Keratinocyte (primary cell): ENCODE measurements around the gene GRK5.

ENCODE experiments used
- EZH2 ChIP-seq: IDR thresholded peaks from one replicate; pipeline ENCODE4 v1.6.1; 2012; ENCODE audit warnings: inconsistent platforms, mild to moderate bottlenecking, low read length, moderate library complexity
- TF ChIP-seq, protein P1 (sequence below), 3 experiments: IDR thresholded peaks in 1 of 3; conservative IDR thresholded peaks in 1 of 3; optimal IDR thresholded peaks in 1 of 3; 2 replicates in 2 of 3; 3 replicates in 1 of 3; pipeline versions ENCODE3 to v1.5.1; 2011; ENCODE audit warnings: low read length in 3 of 3, mild to moderate bottlenecking in 3 of 3, moderate library complexity in 2 of 3, control low read depth in 1 of 3, inconsistent platforms in 1 of 3; ENCODE audit not compliant: insufficient read depth in 2 of 3; ENCODE audit errors: extremely low read depth in 1 of 3

DNA sequence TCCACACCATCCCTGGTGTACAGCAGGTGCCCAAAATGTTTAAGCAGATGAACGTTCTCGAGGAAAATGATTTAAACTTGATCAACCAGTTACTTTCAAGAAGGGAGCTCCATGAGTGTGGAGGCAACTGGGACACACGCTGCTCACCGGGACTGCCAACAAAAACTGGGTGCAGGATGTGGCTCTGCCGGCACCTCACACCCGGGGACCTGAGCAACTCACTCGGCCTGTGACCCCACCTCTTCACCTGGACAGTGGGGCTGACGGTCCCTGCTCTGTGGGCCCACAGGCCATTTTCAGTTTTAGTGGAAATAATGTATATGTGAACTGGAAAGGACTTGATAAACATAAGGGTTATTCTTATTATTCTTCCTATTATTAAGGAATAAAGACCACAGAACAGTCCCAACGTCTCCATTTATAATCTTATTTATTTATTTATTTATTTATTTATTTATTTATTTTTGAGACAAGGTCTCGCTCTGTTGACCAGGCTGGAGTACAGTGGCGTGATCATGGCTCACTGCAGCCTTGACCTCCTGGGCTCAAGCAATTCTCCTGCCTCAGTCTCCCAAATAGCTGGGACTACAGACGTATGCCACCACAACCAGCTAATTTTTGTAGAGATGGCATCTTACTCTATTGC, 274.5 kb downstream of the GRK5 start:
- TF ChIP-seq, protein P1, sequence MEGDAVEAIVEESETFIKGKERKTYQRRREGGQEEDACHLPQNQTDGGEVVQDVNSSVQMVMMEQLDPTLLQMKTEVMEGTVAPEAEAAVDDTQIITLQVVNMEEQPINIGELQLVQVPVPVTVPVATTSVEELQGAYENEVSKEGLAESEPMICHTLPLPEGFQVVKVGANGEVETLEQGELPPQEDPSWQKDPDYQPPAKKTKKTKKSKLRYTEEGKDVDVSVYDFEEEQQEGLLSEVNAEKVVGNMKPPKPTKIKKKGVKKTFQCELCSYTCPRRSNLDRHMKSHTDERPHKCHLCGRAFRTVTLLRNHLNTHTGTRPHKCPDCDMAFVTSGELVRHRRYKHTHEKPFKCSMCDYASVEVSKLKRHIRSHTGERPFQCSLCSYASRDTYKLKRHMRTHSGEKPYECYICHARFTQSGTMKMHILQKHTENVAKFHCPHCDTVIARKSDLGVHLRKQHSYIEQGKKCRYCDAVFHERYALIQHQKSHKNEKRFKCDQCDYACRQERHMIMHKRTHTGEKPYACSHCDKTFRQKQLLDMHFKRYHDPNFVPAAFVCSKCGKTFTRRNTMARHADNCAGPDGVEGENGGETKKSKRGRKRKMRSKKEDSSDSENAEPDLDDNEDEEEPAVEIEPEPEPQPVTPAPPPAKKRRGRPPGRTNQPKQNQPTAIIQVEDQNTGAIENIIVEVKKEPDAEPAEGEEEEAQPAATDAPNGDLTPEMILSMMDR (optimal IDR thresholded peaks at IDR 0.05 in 1 of 3, IDR thresholded peaks at IDR 0.05 in 1 of 3, conservative IDR thresholded peaks at IDR 0.05 in 1 of 3; ENCODE audit: extremely low read depth in 1 of 3, insufficient read depth in 2 of 3, low read length in 3 of 3): no peak
- no peak for TF ChIP-seq EZH2
